ENCODE results near the gene TSN. TPM values are rescaled to one million over a fixed set of nuclear protein-coding genes. Genes with fewer than 3 reads are reported as not detected.

The TSN gene
- 110 and 112 TPM in 2 replicates for total RNA-seq (2021)
- percentile 95 among the genes with signal in this experiment for Bru-seq, nascent RNA
- BruChase-seq, experiment 1, labeled RNA remaining after a 2-hour chase: percentile 97 among the genes with signal in this experiment
- BruChase-seq, experiment 2, labeled RNA remaining after a 6-hour chase: percentile 99 among the genes with signal in this experiment
- long read RNA-seq, transcript TSN-201 (6 exons, 3,420 nt): major isoform, 410 of 452 reads
- long read RNA-seq, transcript TSN-202 (6 exons, 1,436 nt): minor isoform, 5 of 452 reads
- long read RNA-seq, partial matches to known transcripts: 6 of 452 reads
- long read RNA-seq, other reads (novel, unspliced or antisense): 20 of 452 reads

GRCh38 chr2:121755237-121756111 lies at the start of gene TSN:
Gene TSN (plus strand): TSS chr2:121755651. CDS start chr2:121755780, 129 bp downstream.
- H3K27ac ChIP-seq (ENCODE audit: low read depth, low read length, poor library complexity, severe bottlenecking): peak within 1 kb of the TSS; percentile 82
- TF ChIP-seq CTCF (conservative IDR thresholded peaks at IDR 0.05; ENCODE audit: low read depth, low read length): no peak
- no peak for TF ChIP-seq EZH2 (IDR thresholded peaks at IDR 0.05; ENCODE audit: borderline replicate concordance, low read depth, low read length, poor library complexity, severe bottlenecking)
- no peaks in the 10 kb centered on the region for H3K27me3 ChIP-seq (replicated peaks; ENCODE audit: insufficient read depth, low read depth, low read length, poor library complexity)
- peak; percentile 99 for DNase-seq (ENCODE audit: low spot score)
- H3K4me1 ChIP-seq (ENCODE audit: insufficient read depth, low read length, poor library complexity, severe bottlenecking): peaks cover 18% of the 10 kb centered on the region
- H3K9me3 ChIP-seq (ENCODE audit: low read depth, low read length, poor library complexity, severe bottlenecking): no peaks in the 10 kb centered on the region
- ChIA-PET CTCF (no interaction called here), POLR2A (ENCODE audit: low non-redundant PET) (no interaction called here)
- intact Hi-C loops (cut with micrococcal nuclease; ENCODE audit: unreplicated experiment): no loop called here
- H3K36me3 ChIP-seq (ENCODE audit: insufficient read depth, low read length, poor library complexity, severe bottlenecking): peaks cover 22% of the 10 kb centered on the region
- peak within 1 kb of the TSS; percentile 78 for H3K4me3 ChIP-seq (ENCODE audit: low read depth, low read length, poor library complexity, severe bottlenecking)
- no TSS peak for BruUV-seq (replicated peaks)

GRCh38 chr2:121705958-121706357 lies 49.5 kb upstream of the TSN start:
- Histone ChIP-seq H3K4me1 (ENCODE audit: insufficient read depth, low read length, poor library complexity, severe bottlenecking) (peaks cover 5% of the 10 kb centered on the region), H3K9me3 (ENCODE audit: low read depth, low read length, poor library complexity, severe bottlenecking) (no peaks in the 10 kb centered on the region), H3K4me3 (ENCODE audit: low read depth, low read length, poor library complexity, severe bottlenecking) (no peak overlapping the region), H3K27ac (ENCODE audit: low read depth, low read length, poor library complexity, severe bottlenecking) (no peak overlapping the region), H3K27me3 (replicated peaks; ENCODE audit: insufficient read depth, low read depth, low read length, poor library complexity) (no peaks in the 10 kb centered on the region), H3K36me3 (ENCODE audit: insufficient read depth, low read length, poor library complexity, severe bottlenecking) (no peaks in the 10 kb centered on the region)
- DNase-seq (ENCODE audit: low spot score): no peak
- intact Hi-C loops (cut with micrococcal nuclease; ENCODE audit: unreplicated experiment): no loop called here
- ChIA-PET CTCF (no interaction called here), POLR2A (ENCODE audit: low non-redundant PET) (no interaction called here)
- TF ChIP-seq EZH2 (IDR thresholded peaks at IDR 0.05; ENCODE audit: borderline replicate concordance, low read depth, low read length, poor library complexity, severe bottlenecking) (no peak), CTCF (conservative IDR thresholded peaks at IDR 0.05; ENCODE audit: low read depth, low read length) (no peak)
- BruUV-seq (replicated peaks): no TSS peak

DNA sequence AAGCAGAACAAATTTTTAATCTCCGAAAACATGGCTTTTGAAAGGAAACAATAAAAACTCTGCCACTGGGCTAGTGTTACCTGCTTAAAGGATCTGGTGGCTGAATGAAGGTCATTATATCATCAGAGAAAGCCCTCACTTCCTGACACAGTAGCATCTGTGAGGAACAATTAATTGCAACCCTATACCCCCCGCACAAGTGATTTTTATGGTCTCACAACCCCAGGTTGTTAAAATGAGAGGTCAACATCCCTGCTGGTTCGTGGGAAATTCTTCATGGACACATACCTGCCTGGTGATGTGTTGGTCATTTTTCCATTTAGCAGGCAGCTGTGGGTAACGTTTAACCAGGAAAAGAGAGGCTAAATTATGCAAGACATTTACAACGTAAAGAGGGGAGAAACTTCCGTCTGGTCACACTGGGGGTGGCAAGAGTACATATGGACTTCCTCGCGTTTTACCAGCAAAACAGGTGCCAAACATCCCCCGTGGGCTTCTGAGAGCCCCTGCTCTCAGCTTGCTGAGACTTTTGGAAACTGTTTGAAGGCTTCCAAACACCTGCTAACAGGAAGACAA lies 48.0 kb upstream of the TSN start:
- Histone ChIP-seq H3K27me3 (replicated peaks; ENCODE audit: insufficient read depth, low read depth, low read length, poor library complexity) (no peaks in the 10 kb centered on the region), H3K4me3 (ENCODE audit: low read depth, low read length, poor library complexity, severe bottlenecking) (no peak overlapping the region), H3K36me3 (ENCODE audit: insufficient read depth, low read length, poor library complexity, severe bottlenecking) (no peaks in the 10 kb centered on the region), H3K27ac (ENCODE audit: low read depth, low read length, poor library complexity, severe bottlenecking) (no peak overlapping the region), H3K4me1 (ENCODE audit: insufficient read depth, low read length, poor library complexity, severe bottlenecking) (peaks cover 5% of the 10 kb centered on the region), H3K9me3 (ENCODE audit: low read depth, low read length, poor library complexity, severe bottlenecking) (no peaks in the 10 kb centered on the region)
- BruUV-seq (replicated peaks): no TSS peak
- intact Hi-C loops (cut with micrococcal nuclease; ENCODE audit: unreplicated experiment): no loop called here
- CTCF ChIA-PET: no interaction called here
- no peak for DNase-seq (ENCODE audit: low spot score)
- POLR2A ChIA-PET (ENCODE audit: low non-redundant PET): no interaction called here
- TF ChIP-seq CTCF (conservative IDR thresholded peaks at IDR 0.05; ENCODE audit: low read depth, low read length) (no peak), EZH2 (IDR thresholded peaks at IDR 0.05; ENCODE audit: borderline replicate concordance, low read depth, low read length, poor library complexity, severe bottlenecking) (no peak)

Data from A673 (cell line).